GM12875 (cell line): ENCODE data around the gene PPRC1.

Source experiments
- H3K4me3 ChIP-seq: one replicate; pipeline ENCODE4 v1.5.1; 2011; ENCODE audit warnings: low read depth, low read length, control low read depth
- CTCF ChIP-seq: IDR thresholded peaks from 2 replicates; pipeline ENCODE4 v1.5.1; 2011; ENCODE audit warnings: low read depth, mild to moderate bottlenecking, control low read depth, inconsistent platforms, low read length, moderate library complexity, borderline replicate concordance; ENCODE audit not compliant: insufficient read depth

The PPRC1 gene

GRCh38 chr10:102150970-102151773 lies 18.3 kb downstream of the PPRC1 start:
- peak overlapping the region; percentile 39 for H3K4me3 ChIP-seq
- no peak for TF ChIP-seq CTCF

- no peak for TF ChIP-seq CTCF
- peak within 1 kb of the TSS; percentile 96 for H3K4me3 ChIP-seq
These were observed 19.1 kb downstream of the PPRC1 start, which contains the start of gene NOLC1 for GRCh38 chr10:102151774-102152544. NOLC1 (plus strand) TSS chr10:102152389; CDS start chr10:102152411, 22 bp downstream.

GRCh38 chr10:102152545-102152890 lies 19.7 kb downstream of the PPRC1 start:
- peak overlapping the region; percentile 96 for H3K4me3 ChIP-seq
- TF ChIP-seq CTCF, result no peak

GRCh38 chr10:102153093-102153620 lies 20.3 kb downstream of the PPRC1 start:
- H3K4me3 ChIP-seq, result peak overlapping the region; percentile 96
- TF ChIP-seq CTCF, result no peak

GRCh38 chr10:102154466-102155116 lies 21.8 kb downstream of the PPRC1 start:
- no peak for TF ChIP-seq CTCF
- H3K4me3 ChIP-seq, result no peak overlapping the region

GRCh38 chr10:102157224-102157623 lies 24.4 kb downstream of the PPRC1 start:
- no peak for TF ChIP-seq CTCF
- no peak overlapping the region for H3K4me3 ChIP-seq
